Stimulated activated CD4-positive, alpha-beta T cell treated with anti-CD3 and anti-CD28 coated beads, Interleukin-1b, Interleukin-23, amount 100 ng/mL, for 48 hours (primary cell): ENCODE data around the gene EDC3.

ENCODE experiments used
- DNase-seq: peaks from one replicate; pipeline ENCODE4 v3.0.0-alpha.2; 2020

EDC3 gene

GRCh38 chr15:74621936-74622335 lies 73.9 kb downstream of the EDC3 start:
- DNase-seq = no peak

- DNase-seq = no peak
These were observed 74.3 kb downstream of the EDC3 start for GRCh38 chr15:74621546-74621920.

- peak; percentile 81 for DNase-seq
These were observed 74.9 kb downstream of the EDC3 start for GRCh38 chr15:74620636-74621545.

DNA sequence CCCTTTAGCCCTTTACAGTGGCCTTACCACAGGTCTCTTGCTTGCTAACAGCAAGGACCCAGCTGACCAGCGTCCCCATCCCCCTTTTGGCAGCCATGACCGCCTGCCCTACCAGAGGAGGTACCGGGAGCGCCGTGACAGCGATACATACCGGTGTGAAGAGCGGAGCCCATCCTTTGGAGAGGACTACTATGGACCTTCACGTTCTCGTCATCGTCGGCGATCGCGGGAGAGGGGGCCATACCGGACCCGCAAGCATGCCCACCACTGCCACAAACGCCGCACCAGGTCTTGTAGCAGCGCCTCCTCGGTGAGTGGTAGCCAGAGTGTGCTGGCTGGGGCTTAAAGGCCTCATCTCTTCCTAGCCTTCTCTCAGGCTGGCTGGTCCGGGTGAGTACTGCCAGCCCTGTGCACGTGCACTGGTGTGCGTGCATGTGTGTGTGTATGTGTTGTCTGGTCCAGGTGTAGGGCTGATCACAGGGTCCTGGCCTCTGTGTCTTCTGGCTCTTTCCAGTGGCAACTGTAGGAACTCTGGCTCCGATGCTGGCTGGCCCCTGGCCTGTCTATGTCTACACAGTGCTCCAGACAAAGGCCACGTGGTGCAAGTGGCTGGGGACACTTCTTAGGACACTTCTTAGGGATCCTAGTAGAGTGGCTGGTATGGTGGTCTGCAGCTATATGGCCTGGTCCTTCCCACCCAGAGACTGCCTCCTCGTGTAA lies 75.7 kb downstream of the EDC3 start:
- DNase-seq = no peak

DNA sequence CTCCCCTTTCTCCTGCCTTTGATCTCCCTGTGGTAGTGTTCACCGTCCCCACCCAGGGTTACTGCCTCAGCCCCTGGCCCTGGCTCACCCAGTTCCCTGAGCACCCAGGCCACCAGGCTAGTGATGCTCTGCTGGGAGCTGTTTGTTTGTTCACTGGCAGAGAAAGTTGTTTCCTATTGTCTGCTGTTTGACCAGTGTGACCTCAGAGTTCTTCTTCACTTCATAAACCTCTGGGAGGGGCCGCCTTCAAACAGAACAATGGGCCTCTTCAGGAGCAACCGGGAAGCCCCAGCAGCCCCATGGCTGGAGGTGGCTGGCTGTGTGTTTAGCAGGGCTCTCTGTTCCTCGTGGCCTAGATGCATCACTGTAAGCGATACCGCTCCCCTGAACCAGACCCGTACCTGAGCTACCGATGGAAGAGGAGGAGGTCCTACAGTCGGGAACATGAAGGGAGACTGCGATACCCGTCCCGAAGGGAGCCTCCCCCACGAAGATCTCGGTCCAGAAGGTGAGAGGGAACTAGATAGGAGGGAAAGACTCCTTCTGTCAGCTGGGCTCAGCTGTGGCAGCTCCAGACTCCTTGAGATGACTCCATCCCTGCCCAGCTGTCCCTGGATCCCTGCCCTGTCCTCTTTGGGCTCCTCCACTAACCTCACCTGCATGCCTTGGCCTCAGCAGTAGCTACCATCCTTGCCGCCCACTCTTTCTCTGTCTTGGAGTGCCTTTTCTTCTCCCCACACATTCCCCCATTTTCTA lies 76.8 kb downstream of the EDC3 start:
- no peak for DNase-seq

DNA sequence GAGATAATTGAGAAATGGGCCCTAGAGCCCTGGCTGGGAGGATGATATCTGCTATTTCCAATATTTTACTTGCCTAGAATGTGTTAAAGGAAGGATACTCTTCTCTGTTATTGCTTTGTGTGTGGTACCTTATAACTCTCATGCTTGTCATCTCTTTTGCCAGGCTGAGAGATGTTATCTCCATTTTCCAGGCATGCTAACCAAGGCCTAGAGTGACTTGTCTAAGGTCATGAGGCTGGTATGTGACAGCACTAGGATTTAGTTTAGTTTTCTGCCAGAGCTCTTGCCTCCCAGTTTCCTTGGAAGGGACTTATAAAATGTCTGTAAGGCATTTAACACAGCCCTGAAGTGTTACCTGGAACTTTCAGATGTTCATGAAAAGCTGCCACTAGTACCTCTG lies 78.8 kb downstream of the EDC3 start:
- no peak for DNase-seq

GRCh38 chr15:74616366-74616939 lies 79.4 kb downstream of the EDC3 start:
- DNase-seq = peak; percentile 65

- DNase-seq = peak; percentile 97
These were observed 80.1 kb downstream of the EDC3 start, which contains the start of gene CLK3 for GRCh38 chr15:74615508-74616365. Gene CLK3 (plus strand): TSS chr15:74615836. CDS start chr15:74619197, 3,361 bp downstream.

DNA sequence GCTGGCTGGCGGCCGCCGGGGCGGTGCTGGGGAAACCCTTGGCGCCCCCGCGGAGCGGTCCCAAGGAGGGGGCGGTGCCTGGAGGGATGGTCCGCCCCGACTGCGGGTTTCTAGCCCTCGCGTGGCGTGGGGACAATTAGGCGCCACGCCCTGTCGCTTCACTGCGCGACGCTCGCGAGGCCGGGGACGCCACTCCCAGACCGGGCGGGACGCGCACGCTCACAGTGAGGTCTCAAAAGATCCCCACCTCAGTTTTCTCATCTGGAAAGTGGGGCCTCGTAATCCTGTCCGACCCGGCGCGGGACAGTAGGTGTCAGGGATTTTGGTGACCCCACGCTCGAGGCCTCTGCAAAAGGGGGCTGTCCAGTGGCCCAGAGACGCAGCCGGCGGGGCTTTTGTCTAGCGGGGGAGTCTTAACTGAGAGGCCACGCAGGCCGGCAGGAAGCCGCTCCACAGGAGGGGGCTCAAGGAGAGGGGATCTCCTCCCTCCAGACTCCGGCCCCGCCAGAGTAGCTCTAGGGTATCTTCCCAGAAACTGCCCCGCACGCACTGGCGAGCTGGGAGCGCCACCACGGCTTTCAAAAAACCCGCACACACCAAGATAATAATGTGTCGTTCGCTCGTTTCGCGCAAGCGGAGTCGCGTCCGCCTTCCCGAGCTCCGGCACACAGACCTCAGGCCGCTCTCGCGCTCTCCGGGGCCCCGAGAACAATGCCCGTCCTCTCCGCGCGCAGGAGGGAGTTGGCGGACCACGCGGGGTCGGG lies 80.9 kb downstream of the EDC3 start:
- DNase-seq = peak; percentile 82

DNA sequence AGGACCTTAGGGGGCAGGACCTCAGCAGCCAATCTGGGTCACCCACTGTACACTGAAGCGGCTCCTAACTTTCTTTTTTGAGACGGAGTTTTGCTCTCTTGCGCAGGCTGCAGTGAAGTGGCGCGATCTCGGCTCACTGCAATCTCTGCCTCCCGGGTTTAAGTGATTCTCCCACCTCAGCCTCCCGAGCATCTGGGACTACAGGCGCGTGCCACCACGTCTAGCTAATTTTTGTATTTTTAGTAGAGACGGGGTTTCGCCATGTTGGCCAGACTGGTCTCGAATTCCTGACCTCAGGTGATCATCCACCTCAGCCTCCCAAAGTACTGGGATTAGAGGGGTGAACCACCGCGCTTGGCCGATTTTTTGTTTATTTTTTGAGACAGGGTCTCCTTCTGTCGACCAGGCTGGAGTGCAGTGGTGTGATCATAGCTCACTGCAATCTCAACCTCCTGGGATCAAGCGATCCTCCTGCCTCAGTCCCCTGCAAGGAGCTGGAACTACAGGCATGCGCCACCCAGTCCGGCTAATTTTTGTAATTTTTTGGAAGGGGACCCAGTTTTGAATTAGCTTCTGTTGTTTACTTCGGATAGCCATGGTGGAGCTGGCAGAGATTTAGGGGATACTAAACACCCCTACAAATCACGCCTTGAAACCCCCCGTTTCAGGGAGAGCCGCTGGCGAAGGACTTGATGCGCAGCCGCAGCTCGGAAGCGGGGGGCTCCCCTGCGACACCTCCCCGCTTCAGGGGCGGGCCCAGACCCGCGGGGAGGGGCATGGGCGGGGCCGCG lies 81.7 kb downstream of the EDC3 start:
- no peak for DNase-seq

DNA sequence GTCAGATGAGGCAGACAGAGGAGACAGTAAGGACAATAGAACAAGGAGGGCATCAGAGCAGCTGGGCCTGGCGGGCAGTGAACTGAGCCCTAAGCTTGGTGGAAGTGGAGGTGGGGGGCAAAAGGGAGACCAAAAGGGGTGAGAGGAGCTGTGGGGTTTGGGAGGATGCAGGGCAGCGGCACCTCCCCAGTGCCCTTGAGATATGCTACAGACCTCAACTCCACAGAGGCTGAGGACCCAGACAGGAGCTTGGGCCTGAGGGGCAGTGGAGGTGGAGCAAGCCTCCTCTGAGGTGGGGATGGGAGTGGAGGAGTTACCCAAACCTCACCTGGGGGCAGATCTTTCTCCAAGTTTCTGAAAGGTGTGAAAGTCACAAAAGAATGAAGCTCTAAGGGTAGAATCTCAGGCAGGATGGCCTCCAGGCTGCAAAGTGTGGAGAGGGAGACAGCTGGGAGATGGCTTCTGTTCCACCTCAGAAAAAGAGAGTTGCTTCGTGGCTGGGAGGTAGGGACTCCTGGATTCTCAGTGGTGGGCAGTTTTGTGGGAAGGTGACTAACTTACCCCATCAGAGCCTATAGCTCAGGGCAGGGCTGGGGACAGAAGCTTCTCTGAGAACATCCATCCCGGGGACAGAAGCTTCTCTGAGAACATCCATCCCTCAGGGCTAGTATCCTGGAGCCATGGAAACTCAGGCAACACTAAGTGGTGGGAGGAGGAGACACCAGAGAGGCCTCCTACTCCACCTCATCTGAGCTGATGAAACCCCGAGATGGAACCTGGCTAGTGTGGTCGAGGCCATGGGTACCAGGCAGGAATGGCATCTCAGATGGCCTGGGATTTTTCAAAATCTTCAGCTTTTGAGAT lies 82.5 kb downstream of the EDC3 start:
- DNase-seq = no peak

GRCh38 chr15:74612677-74613076 lies 83.1 kb downstream of the EDC3 start:
- DNase-seq = no peak

- DNase-seq = no peak
These were observed 84.0 kb downstream of the EDC3 start for GRCh38 chr15:74611834-74612233.

- DNase-seq = no peak
These were observed 84.5 kb downstream of the EDC3 start for GRCh38 chr15:74611341-74611740.

DNA sequence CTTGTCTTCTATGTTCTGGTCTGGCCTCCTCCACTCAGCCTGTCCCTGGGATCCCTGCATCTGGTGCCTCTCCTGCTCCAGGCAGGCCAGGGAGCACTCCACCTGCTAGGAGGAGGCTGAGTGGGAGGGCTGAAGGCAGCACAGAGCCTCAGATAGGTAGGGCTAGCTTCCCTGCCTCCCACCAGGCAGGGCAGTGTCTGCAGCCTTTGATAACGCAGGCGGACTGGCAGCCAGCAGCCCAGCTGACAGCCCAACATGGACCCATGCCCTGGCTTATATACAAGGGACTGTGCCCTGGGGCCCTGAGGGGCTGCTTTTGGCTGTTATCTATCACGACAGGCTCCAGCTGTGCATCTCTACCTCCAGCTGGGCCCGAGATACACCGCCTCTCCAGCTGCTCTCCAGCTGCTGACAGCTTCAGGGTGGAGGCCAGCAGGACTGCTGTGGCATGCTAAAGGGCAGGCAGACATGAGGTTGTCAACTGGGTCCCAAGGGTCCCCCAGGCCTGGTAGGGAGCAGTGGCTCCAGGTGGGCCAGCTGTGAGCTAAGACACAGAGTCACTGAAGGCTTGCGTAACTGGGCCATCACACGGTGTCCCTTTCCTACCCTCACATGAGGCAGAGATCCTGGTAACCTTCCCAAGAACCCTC lies 85.4 kb downstream of the EDC3 start:
- no peak for DNase-seq

DNA sequence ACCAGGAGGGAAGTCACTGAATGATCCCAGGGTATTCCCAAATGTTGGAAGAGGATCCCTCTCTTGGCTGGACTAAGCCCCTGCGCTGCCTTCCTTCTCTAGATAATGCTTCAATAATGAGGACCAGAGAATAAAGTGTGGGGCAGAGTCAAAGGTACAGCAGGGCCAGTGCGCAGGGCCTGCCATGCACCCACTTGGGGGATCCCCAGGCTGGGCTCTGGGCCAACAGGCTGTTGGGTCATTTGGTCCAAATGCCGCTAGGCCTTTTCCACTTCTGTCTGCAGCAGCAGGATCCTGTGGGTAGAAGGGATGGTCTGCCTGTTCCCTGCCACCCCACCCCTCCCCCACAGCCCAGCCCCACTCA lies 85.9 kb downstream of the EDC3 start:
- no peak for DNase-seq

DNA sequence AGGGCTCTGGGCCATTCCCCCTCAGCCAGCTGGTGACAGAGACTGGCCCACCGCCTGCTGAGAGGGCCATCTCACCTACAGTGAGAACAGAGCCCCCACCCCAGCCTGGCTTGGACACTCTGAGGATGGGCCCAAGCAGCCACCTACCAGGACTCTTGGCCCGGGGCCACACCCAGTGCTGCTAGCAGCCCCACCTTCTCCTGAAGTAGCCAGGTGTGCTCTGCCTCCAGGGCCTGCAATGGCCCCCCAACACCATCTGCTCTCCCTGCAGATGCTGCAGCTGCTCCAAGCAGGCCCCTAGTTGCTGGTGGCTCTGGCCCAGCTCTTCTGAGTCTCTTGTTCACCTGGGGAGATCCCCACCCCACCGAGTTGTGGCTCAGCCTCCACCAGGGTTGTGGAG lies 87.0 kb downstream of the EDC3 start:
- no peak for DNase-seq

GRCh38 chr15:74605795-74606150 lies 90.1 kb downstream of the EDC3 start:
- DNase-seq = no peak
